ENCODE measurements around the gene CUX1.
"Not testable (repeated sequence)": the region's sequence is repeated elsewhere in the genome, so short reads cannot be mapped to it uniquely, and the experiment has no call there.

CUX1 gene

DNA sequence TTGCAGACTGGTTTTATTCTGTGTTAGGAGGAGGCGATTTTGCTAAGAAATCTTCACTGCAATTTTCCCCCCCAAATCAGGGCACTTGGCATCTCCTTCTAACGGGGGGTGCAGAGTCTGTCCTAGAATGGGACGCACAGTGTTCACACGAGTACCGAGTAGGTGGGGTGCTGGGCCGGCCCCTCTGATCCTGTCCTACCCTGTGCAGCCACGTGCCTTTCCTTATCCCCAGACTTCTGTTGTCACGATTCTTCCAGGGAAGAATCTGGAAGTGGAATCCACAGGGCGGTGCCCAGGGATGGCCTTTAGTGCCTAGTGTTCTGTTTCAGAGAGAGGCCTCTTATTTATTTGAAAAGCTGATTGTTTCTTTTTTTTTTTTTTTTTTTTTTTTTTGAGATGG, 16.4 kb downstream of the CUX1 start:
- Histone ChIP-seq H3K27ac (ENCODE audit: low read length) (no peak overlapping the region), H3K4me2 (ENCODE audit: insufficient read depth, low read length) (no peak overlapping the region), H4K20me1 (ENCODE audit: insufficient read depth, low read length) (peaks cover 86% of the 10 kb centered on the region), H3K27me3 (ENCODE audit: insufficient read depth, low read length, poor library complexity) (no peaks in the 10 kb centered on the region), H3K9me3 (ENCODE audit: insufficient read depth, low read length, severe bottlenecking) (no peaks in the 10 kb centered on the region), H3K79me2 (ENCODE audit: insufficient read depth, low read length) (peaks cover 98% of the 10 kb centered on the region), H2AFZ (ENCODE audit: low read depth, low read length) (no peak overlapping the region), H3K4me3 (ENCODE audit: low read depth in 1 of 2, low read length in 2 of 2) (no peak overlapping the region), H3K4me1 (ENCODE audit: insufficient read depth, low read length) (no peaks in the 10 kb centered on the region), H3K9ac (ENCODE audit: low read depth, low read length) (no peak overlapping the region), H3K36me3 (ENCODE audit: insufficient read depth, low read length) (peaks cover 21% of the 10 kb centered on the region)
- no peak for DNase-seq
- ATAC-seq (ENCODE audit: insufficient read depth, low read depth) = no peak
- TF ChIP-seq CTCF (IDR thresholded peaks at IDR 0.05; ENCODE audit: borderline replicate concordance, extremely low read depth, low read length, poor library complexity, severe bottlenecking) = no peak
- TF ChIP-seq EZH2 (IDR thresholded peaks at IDR 0.05; ENCODE audit: borderline replicate concordance, low read depth, low read length, severe bottlenecking) = no peak

DNA sequence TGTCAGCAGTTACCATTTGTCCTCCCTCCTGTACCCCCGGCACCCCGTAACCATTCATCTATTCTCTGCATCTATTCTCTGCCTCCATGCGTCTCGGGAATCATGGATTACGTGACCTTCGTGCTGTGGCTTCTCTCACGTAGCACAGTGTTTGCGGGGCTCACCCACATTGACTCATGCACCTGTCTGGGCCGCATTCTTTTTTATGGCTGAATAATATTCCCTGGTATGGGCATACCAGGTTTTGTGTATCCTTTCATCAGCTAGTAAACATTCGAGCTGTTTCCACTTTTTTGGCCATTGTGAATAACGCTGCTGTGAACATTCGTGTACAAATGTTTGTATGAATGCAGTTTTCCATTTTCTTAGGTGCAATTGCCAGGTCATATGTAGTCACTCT, 17.7 kb downstream of the CUX1 start:
- H3K4me1 ChIP-seq (ENCODE audit: insufficient read depth, low read length) = no peaks in the 10 kb centered on the region
- no peak overlapping the region for H2AFZ ChIP-seq (ENCODE audit: low read depth, low read length)
- H3K79me2 ChIP-seq (ENCODE audit: insufficient read depth, low read length) = peaks cover 98% of the 10 kb centered on the region
- no peaks in the 10 kb centered on the region for H3K27me3 ChIP-seq (ENCODE audit: insufficient read depth, low read length, poor library complexity)
- TF ChIP-seq EZH2 (IDR thresholded peaks at IDR 0.05; ENCODE audit: borderline replicate concordance, low read depth, low read length, severe bottlenecking) = no peak
- TF ChIP-seq CTCF (IDR thresholded peaks at IDR 0.05; ENCODE audit: borderline replicate concordance, extremely low read depth, low read length, poor library complexity, severe bottlenecking) = no peak
- H3K9me3 ChIP-seq (ENCODE audit: insufficient read depth, low read length, severe bottlenecking) = no peaks in the 10 kb centered on the region
- DNase-seq (no peak), ATAC-seq (ENCODE audit: insufficient read depth, low read depth) (no peak)
- H3K27ac ChIP-seq (ENCODE audit: low read length) = no peak overlapping the region
- H4K20me1 ChIP-seq (ENCODE audit: insufficient read depth, low read length) = peaks cover 81% of the 10 kb centered on the region
- H3K9ac ChIP-seq (ENCODE audit: low read depth, low read length) = no peak overlapping the region
- H3K4me3 ChIP-seq (ENCODE audit: low read depth in 1 of 2, low read length in 2 of 2) = no peak overlapping the region
- H3K4me2 ChIP-seq (ENCODE audit: insufficient read depth, low read length) = no peak overlapping the region
- H3K36me3 ChIP-seq (ENCODE audit: insufficient read depth, low read length) = peaks cover 11% of the 10 kb centered on the region

- not testable (repeated sequence) for H3K4me1 ChIP-seq (ENCODE audit: insufficient read depth, low read length); H3K4me3 ChIP-seq (ENCODE audit: low read depth in 1 of 2, low read length in 2 of 2); H2AFZ ChIP-seq (ENCODE audit: low read depth, low read length); DNase-seq; ATAC-seq (ENCODE audit: insufficient read depth, low read depth); H3K9ac ChIP-seq (ENCODE audit: low read depth, low read length); H3K9me3 ChIP-seq (ENCODE audit: insufficient read depth, low read length, severe bottlenecking); H3K27ac ChIP-seq (ENCODE audit: low read length); H3K27me3 ChIP-seq (ENCODE audit: insufficient read depth, low read length, poor library complexity); H3K4me2 ChIP-seq (ENCODE audit: insufficient read depth, low read length); H3K36me3 ChIP-seq (ENCODE audit: insufficient read depth, low read length)
- Histone ChIP-seq H3K79me2 (ENCODE audit: insufficient read depth, low read length) (peaks cover 98% of the 10 kb centered on the region), H4K20me1 (ENCODE audit: insufficient read depth, low read length) (peaks cover 71% of the 10 kb centered on the region)
These were observed 20.0 kb downstream of the CUX1 start for GRCh38 chr7:101837433-101837832.

- no peak for TF ChIP-seq EZH2 (IDR thresholded peaks at IDR 0.05; ENCODE audit: borderline replicate concordance, low read depth, low read length, severe bottlenecking)
- no peak for TF ChIP-seq CTCF (IDR thresholded peaks at IDR 0.05; ENCODE audit: borderline replicate concordance, extremely low read depth, low read length, poor library complexity, severe bottlenecking)
- H3K4me1 ChIP-seq (ENCODE audit: insufficient read depth, low read length) = no peaks in the 10 kb centered on the region
- ATAC-seq (ENCODE audit: insufficient read depth, low read depth) = no peak
- DNase-seq = no peak
- no peaks in the 10 kb centered on the region; the same call in 1 of the 2 replicates for H3K36me3 ChIP-seq (ENCODE audit: insufficient read depth, low read length)
- H3K9me3 ChIP-seq (ENCODE audit: insufficient read depth, low read length, severe bottlenecking) = no peaks in the 10 kb centered on the region
- peaks cover 97% of the 10 kb centered on the region for H3K79me2 ChIP-seq (ENCODE audit: insufficient read depth, low read length)
- peaks cover 62% of the 10 kb centered on the region for H4K20me1 ChIP-seq (ENCODE audit: insufficient read depth, low read length)
- H2AFZ ChIP-seq (ENCODE audit: low read depth, low read length) = no peak overlapping the region
- H3K9ac ChIP-seq (ENCODE audit: low read depth, low read length) = no peak overlapping the region
- H3K4me2 ChIP-seq (ENCODE audit: insufficient read depth, low read length) = no peak overlapping the region
- H3K27me3 ChIP-seq (ENCODE audit: insufficient read depth, low read length, poor library complexity) = no peaks in the 10 kb centered on the region
- H3K4me3 ChIP-seq (ENCODE audit: low read depth in 1 of 2, low read length in 2 of 2) = no peak overlapping the region
- H3K27ac ChIP-seq (ENCODE audit: low read length) = no peak overlapping the region
These were observed 21.5 kb downstream of the CUX1 start for GRCh38 chr7:101838837-101839483.
